ENCODE results near the gene RAB1B. TPM values are rescaled to one million over a fixed set of nuclear protein-coding genes. Genes with fewer than 3 reads are reported as not detected.

Gene RAB1B
- total RNA-seq, 4 donors from 2014 or later, result 89.8 to 141 (median 131) TPM

DNA sequence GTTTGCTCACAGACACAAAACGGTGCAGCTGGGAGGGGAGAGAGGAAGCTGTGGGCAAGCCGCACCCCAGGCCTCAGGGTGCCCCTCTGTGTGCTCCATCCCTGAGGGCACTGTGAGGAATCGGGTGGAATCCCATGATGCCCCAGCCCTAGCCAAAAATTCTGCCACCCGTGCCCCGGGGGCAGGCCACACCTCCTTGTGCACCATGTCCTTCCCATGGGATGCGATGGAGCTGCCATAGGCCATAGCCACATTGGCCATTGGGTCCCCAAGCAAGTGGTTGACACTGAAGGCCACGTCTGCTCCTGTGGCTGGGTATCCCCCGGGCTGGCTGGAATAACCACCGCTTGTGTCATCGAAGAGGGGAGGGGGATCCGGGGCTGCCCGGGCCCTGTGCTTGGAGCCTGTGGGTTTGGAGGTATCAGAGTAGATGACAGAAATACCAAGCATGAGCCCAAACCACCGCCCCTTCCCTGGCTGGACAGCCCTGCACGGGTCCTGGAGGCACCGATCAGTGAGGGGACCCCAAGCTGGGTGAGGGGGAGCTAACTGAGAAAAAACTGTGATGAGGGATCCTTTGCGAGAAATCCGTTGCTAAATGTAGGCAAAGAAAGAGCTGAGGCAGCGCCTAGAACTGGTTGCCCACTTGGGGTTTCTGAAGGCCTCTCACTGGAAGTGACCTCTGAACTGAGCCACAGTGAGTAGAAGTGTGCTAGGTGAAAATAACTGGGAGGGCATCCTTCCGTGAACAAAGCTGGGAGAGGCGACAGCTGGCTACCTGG is 19.6 kb downstream of the RAB1B start:
- H3K27ac ChIP-seq, result peak overlapping the region; percentile 92 to 97 (median 93)
- in situ Hi-C loops (cut with MboI; ENCODE audit: low pct_ligation_motif_present in 1 of 4, low pct_unique_long_range_greater_than_20kb in 1 of 4, low sequenced_read_pairs in 3 of 4), result loop anchor here in 1 of 4 donors (10.0 kb wide), 1 partner anchor 63 kb away; no protein-coding TSS in a partner anchor
- 45% methylated on average over 18 of the region's 20 CpGs; no CpG with 5 or more reads in 1 of the 2 donors for WGBS, 2 donors (ENCODE audit: low coverage in 1 of 2)

DNA sequence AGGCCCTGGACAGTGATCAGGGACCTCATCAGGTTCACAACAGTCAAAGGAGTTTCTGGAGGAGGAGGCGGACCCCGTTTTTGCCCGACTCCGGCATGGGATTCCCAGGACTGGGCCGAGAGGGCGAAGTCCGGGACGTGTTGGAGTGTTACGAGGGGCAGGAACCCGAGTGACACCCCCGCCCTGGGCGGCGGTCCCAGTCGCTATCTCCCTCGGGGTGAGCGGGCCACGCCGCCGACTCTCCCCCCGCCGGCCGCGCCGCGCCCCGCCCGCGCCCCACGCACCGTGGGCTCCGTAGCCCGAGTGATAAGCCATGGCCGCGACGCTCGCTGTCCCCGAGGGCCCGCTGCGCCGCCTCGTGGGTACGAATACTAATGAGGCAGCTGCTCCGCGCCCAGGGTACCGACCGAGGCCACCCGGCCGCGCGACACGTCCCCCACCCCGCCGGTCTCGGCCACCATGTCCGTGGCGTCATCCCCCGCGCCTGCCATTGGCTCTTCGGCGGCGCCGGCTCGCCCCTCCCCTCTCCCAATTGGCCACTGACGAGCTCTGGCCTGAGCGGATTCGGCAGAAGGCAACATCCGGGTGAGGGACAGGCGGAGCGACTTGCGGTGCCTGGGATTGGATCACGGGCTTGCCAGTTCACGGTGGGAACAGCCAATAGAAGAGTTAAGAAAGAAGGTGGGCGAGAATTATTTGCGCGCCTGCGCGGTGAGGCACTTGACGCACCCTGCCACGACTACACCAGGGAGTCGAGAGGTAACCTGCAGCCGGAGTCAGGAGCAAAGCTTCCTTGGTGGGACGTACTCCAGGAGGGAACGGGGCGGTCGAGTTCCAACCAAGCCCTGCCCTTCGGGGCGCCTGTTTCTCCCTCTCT is 20.5 kb downstream of the RAB1B start, which contains the start of gene YIF1A:
Gene YIF1A, minus strand, starts transcription at position 473 of the 877 bp plus-strand sequence. Its CDS starts 158 bp downstream, at position 315.
- 1% methylated on average over 58 of the region's 87 CpGs; no CpG with 5 or more reads in 1 of the 2 donors for WGBS, 2 donors (ENCODE audit: low coverage in 1 of 2)
- H3K4me1 ChIP-seq, result peaks cover 19 to 38% (median 29%) of the 10 kb centered on the region in 4 donors
- in situ Hi-C loops (cut with MboI; ENCODE audit: low pct_ligation_motif_present in 1 of 4, low pct_unique_long_range_greater_than_20kb in 1 of 4, low sequenced_read_pairs in 3 of 4), result loop anchor here in 1 of 4 donors (10.0 kb wide), 1 partner anchor 64 kb away; no protein-coding TSS in a partner anchor
- peak; percentile 92 to 98 (median 96) for TF ChIP-seq POLR2AphosphoS5 (IDR thresholded peaks at IDR 0.05)
- peak; percentile 95 for TF ChIP-seq POLR2A (IDR thresholded peaks at IDR 0.05)
- TF ChIP-seq EP300 (IDR thresholded peaks at IDR 0.05; ENCODE audit: low read depth), result no peak
- peak in 1 of 5 experiments; percentile 8 for TF ChIP-seq CTCF (IDR thresholded peaks at IDR 0.05)
- peak; percentile 99 for DNase-seq
- peaks cover 32% of the 10 kb centered on the region for H3K27me3 ChIP-seq
- peak within 1 kb of the TSS; percentile 92 to 97 (median 93) for H3K27ac ChIP-seq
- intact Hi-C loops (cut with DNase I; ENCODE audit: low total_unique reads), result loop anchor here (10.0 kb wide), 1 partner anchor 64 kb away; no protein-coding TSS in a partner anchor
- H3K36me3 ChIP-seq, result no peaks in the 10 kb centered on the region
- no peaks in the 10 kb centered on the region for H3K9me3 ChIP-seq
- H3K4me3 ChIP-seq, result peak within 1 kb of the TSS; percentile 72 to 98 (median 78)

More for the DNA sequence above, 19.6 kb downstream of the RAB1B start:
- no peak for TF ChIP-seq CTCF (IDR thresholded peaks at IDR 0.05)
- no peak for TF ChIP-seq POLR2A (IDR thresholded peaks at IDR 0.05)
- no peak for TF ChIP-seq POLR2AphosphoS5 (IDR thresholded peaks at IDR 0.05)
- TF ChIP-seq EP300 (IDR thresholded peaks at IDR 0.05; ENCODE audit: low read depth), result no peak
- Histone ChIP-seq H3K4me3 (peak overlapping the region; percentile 72 to 98 (median 78)), H3K27me3 (peaks cover 24% of the 10 kb centered on the region), H3K36me3 (no peaks in the 10 kb centered on the region), H3K4me1 (peaks cover 19 to 38% (median 29%) of the 10 kb centered on the region in 4 donors), H3K9me3 (no peaks in the 10 kb centered on the region)
- no peak for DNase-seq
- intact Hi-C loops (cut with DNase I; ENCODE audit: low total_unique reads), result loop anchor here (10.0 kb wide), 1 partner anchor 63 kb away; no protein-coding TSS in a partner anchor

DNA sequence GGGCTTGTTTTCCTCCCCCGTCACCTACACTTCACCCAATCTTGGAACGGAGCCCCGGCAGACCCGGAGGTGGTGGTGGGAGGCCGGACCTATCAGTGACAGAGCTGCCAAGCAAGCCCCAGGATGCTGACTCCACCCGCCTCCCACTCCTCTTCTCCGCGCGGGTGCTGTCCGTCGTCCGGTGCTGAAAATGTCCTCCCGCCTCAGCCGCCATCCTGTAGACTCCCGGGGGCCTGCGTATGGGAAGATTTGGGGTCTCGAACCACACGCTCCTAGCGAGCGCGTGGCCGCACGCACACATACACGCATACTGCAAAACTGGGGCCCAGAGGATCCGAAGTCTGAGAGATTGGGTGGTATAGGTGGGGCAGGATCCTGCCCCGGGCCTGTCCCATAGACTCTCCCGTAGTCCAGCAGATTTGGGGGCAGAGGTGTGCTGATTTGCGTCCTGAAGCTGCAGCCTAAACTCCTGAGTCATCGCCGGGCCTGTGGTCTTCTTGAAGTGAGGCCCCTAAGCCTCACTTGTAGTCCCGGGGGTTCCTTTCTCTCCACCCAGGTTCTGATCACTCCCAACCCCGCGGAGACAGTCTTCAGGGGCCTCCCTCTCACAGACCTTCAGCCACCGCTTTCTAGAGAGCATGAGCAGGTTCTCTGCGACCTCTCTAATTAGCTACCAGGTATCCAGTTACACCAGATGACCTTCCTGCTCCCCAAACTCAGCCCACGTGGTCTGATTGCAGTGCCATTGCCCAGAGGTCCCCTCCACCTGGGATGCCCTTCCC is 21.3 kb downstream of the RAB1B start:
- H3K4me1 ChIP-seq, result peaks cover 19 to 38% (median 29%) of the 10 kb centered on the region in 4 donors
- peak overlapping the region; percentile 92 to 97 (median 93) for H3K27ac ChIP-seq
- intact Hi-C loops (cut with DNase I; ENCODE audit: low total_unique reads) (loop anchor here (10.0 kb wide), 1 partner anchor 65 kb away; no protein-coding TSS in a partner anchor), in situ Hi-C loops (cut with MboI; ENCODE audit: low pct_ligation_motif_present in 1 of 4, low pct_unique_long_range_greater_than_20kb in 1 of 4, low sequenced_read_pairs in 3 of 4) (loop anchor here in 1 of 4 donors (10.0 kb wide), 1 partner anchor 65 kb away; no protein-coding TSS in a partner anchor)
- H3K9me3 ChIP-seq, result no peaks in the 10 kb centered on the region
- TF ChIP-seq EP300 (IDR thresholded peaks at IDR 0.05; ENCODE audit: low read depth) (no peak), POLR2AphosphoS5 (IDR thresholded peaks at IDR 0.05) (no peak), CTCF (IDR thresholded peaks at IDR 0.05) (no peak), POLR2A (IDR thresholded peaks at IDR 0.05) (no peak)
- peaks cover 40% of the 10 kb centered on the region for H3K27me3 ChIP-seq
- H3K4me3 ChIP-seq, result peak overlapping the region; percentile 52 to 98 (median 77)
- WGBS, 2 donors (ENCODE audit: low coverage in 1 of 2), result 0 to 11% methylated on average over 1 to 34 of the region's 36 CpGs
- peak; percentile 78 for DNase-seq
- no peaks in the 10 kb centered on the region for H3K36me3 ChIP-seq

Data from transverse colon (tissue), 4 donors.